Ramos (cell line): Measurements from ENCODE around the gene LAMTOR1.
"Not testable (repeated sequence)": the region's sequence is repeated elsewhere in the genome, so short reads cannot be mapped to it uniquely, and the experiment has no call there.

Experiments
- in situ Hi-C: fragments of 300-500 bp; cut with MboI; formaldehyde crosslinking; loops from one replicate; pipeline ENCODE4 v1.14.3; 2022; ENCODE audit warnings: low sequenced_read_pairs; ENCODE audit not compliant: unreplicated experiment

The LAMTOR1 gene

GRCh38 chr11:72102946-72103753, at the start of gene LAMTOR1:
Gene LAMTOR1 (minus strand): TSS chr11:72103297. CDS start chr11:72103224, 73 bp downstream.
- in situ Hi-C loops = no loop called here

DNA sequence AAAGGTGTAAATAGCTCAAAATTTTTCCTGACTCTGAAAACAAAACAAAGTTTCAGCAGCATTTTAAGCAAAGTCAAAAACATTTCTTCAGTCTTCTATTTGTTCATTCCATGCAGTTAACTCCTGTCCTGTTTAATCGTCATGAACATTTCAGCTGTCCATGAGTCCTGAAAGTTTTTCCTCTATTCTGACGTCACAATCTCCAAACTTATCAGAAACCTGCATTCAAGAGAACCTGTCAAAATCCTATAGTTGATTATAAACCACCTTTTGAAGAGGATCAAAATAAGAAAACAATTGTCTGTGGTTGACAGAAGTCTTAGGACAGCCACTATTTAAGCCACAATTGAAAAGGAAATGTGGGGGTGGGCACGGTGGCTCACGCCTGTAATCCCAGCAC, 47.8 kb upstream of the LAMTOR1 start:
- in situ Hi-C loops = no loop called here

DNA sequence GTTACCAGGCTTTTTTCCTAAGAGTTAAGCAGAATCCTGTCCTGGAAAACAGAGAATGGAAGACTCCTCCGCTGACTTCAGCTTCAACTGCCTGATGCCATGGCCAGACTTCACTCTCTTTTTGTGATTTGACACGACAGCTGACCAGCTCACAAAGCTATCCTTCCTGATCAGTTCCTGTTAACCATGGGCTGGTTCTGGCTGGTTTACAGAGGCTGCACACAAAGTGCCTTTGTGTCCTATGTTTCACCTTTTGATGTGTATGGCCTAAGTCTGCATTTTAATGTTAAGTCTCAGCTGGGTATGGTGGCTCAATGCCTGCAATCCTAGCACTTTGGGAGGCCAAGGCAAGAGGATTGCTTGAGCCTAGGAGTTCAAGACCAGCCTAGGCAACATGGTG, 43.5 kb upstream of the LAMTOR1 start:
- in situ Hi-C loops = no loop called here

DNA sequence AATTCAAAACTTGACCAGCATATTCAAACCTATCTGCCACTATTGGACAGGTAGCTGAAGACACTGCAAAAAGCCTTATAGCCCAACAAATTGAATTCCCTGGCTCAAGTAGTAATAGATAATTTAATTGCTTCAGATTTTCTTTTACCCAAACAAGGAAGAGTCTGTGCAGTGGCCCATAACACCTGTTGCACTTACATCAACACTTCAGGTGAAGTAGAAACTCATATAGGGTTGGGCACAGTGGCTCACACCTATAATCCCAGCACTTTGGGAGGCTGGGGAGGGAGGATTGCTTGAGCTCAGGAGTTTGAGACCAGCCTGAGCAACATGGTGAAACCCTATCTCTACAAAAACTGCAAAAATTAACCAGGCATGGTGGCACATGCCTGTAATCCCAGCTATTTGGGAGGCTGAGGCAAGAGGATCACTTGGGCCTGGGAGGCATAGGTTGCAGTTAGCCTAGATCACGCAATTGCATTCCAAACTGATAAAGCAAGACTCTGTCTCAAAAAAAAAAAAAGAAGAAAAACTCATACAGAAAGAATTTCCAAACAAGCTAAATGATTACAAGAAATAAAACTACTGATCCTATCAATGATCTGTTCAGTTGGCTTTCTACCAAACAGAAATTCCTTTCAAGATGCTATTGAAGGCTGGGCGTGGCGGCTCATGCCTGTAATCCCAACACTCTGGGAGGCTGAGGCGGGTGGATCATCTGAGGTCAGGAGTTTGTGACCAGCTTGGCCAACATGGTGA, 41.9 kb upstream of the LAMTOR1 start:
- in situ Hi-C loops = no loop called here

DNA sequence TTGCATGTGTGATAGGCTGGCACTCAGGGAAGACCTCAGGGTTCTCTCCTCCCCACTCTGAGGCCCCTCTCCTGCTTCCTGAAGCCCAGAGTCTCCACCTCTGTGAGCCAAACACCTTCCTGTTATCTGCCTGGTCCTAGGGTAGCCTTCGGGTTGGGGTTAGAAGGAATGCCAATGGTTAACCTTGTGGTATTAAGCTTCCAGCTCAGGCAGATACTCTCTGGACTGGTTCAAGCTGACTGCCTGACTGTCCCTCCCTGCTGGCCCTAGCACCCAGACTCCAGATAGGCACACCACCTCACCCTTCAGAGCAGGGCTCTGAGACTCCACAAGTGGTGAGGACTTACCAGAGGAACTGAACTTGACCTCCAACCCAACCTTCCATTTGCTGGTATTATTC, 39.4 kb upstream of the LAMTOR1 start:
- in situ Hi-C loops = not testable (repeated sequence)

- in situ Hi-C loops = not testable (repeated sequence)
Observed at GRCh38 chr11:72142086-72142485, 39.0 kb upstream of the LAMTOR1 start.

DNA sequence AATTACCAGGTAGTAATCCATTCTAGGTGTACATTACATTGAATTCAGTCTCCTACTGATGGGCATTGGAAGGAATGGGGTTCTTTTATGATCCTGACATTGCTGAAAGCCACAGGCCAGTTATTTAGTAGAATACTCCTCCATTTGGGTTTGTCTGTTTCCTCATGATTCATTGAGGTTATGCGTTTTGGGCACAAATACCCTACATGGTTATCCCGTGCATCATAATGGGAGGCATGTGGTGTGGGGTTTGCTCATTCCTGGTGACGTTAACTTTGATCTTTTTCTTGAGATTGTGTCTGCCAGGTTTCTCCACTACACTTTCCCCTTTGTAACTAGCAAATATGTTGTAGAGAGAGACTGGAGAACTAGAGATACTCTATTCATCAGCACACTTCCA, 38.0 kb upstream of the LAMTOR1 start:
- in situ Hi-C loops = no loop called here

GRCh38 chr11:72140661-72141060, 37.6 kb upstream of the LAMTOR1 start:
- in situ Hi-C loops = no loop called here

- in situ Hi-C loops = no loop called here
Observed at GRCh38 chr11:72139500-72139899, 36.4 kb upstream of the LAMTOR1 start.

DNA sequence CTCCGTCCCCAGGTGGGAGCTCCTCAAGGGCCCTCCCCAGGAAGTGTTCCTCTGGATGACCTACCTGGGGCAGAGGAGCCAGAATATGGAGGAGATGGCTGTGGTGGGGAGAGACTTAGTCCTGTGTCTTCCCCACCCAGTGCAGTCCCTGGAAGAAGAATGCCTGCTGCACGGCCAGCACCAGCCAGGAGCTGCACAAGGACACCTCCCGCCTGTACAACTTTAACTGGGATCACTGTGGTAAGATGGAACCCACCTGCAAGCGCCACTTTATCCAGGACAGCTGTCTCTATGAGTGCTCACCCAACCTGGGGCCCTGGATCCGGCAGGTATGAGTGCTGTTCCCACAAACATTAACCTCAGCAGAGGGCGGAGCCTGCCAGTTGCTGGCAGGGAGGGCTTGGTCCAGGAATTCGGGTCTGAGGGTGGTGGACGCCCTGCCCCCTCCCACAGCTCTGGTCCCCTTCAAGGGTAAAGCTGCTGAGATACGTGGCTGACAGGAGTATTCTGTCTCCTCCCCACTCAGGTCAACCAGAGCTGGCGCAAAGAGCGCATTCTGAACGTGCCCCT, 35.8 kb upstream of the LAMTOR1 start:
- in situ Hi-C loops = no loop called here

DNA sequence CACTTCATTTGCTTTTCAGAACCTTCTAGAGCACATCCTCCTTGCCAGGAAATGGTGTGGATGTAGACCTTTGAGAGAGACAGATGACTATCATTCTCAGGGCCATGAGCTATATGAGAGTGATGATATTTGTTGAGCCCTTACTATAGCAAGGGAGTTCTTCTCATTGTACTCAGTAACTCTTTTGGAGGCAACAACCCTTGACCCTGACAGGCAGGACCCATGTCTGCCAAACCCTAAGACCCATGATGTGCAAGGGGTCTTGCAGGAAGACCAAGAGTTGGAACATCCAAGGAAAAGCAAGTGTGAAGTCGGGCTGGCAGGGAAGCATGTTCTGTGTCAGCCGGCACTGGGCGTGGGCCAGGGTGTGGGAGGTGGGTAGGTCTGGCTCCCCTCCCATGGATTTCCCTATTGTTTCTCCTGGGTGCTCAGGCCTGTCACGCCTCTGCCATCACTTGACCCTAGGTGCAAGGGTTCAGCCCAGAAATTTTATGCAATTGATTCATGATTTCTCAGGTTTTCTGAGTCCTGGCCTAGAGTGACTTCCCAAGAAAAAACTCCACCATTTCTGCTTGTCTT, 33.7 kb upstream of the LAMTOR1 start:
- in situ Hi-C loops = no loop called here

DNA sequence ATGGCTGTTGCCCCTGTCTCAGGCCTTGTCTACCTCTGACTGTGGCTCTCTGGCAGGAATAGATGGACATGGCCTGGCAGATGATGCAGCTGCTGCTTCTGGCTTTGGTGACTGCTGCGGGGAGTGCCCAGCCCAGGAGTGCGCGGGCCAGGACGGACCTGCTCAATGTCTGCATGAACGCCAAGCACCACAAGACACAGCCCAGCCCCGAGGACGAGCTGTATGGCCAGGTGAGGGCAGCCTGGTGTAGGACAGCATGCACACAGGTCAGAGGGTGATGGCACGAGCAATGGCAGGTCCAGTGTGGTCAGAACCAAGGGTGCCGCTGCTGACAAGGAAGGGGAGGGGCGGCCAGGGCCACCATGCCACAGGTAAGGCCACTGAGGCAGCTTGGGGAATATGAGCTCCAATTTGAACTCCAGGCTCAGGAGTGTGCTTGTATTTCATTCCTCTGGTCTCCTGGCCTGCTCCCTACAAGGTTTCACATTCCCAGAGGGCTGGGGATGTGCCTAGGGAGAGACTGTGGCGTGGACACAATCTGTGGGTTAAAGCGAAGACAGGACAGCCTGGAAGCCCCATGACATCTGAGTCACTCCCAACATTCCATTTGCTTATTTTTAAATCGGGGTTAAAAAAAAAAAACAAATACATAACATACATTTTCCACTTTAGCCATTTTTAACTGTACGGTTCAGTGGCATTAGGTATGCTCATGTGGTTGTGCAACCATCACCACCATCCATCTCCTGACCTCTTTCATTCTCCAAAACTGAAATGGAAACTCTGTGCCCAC, 33.0 kb upstream of the LAMTOR1 start:
- in situ Hi-C loops = no loop called here

DNA sequence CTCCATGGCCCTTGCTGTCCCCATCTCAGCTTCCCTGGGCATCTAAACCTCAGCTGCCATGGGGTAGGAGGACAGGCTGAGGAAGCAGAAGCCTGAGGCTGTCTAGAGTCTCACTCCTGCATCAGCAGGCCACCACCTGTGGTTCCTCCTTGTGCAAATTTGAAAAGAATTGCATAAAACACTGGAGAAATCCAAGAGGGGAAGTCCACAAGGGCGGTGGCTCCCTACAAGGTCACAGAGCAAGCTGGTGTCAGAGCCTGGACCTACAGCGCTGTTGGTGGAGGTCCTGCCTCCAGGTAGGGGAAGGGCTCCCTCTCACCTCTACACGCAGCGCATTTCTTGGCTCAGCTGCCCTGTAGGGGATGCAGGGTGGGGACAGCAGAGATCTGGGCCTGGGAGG, 32.4 kb upstream of the LAMTOR1 start, which contains the start of gene FOLR3:
TSS of gene FOLR3 (plus strand) at position 253 of the 400 bp plus-strand sequence. CDS start 228 bp downstream, outside the sequence.
- in situ Hi-C loops = not testable (repeated sequence)

DNA sequence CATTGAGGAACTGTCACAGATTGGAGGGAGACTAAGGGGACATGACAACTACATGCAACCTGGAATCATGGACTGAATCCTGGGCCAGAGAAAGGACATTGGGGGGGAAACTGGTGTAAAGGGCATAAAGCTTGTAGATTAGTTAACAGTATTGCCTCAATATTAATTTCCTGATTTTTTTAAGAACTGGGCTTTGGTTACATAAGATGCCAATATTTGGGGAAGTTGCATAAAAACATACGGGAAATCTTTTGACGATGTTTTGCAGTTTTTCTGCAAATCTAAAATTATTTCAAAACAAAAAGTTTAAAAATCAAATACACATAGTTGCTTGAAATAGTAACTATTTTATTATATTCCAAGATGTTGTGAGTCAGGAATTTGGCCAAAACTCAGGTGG, 29.5 kb upstream of the LAMTOR1 start:
- in situ Hi-C loops = no loop called here

- in situ Hi-C loops = no loop called here
Observed at GRCh38 chr11:72129381-72129780, 26.3 kb upstream of the LAMTOR1 start.

GRCh38 chr11:72127923-72128322, 24.8 kb upstream of the LAMTOR1 start:
- in situ Hi-C loops = no loop called here

DNA sequence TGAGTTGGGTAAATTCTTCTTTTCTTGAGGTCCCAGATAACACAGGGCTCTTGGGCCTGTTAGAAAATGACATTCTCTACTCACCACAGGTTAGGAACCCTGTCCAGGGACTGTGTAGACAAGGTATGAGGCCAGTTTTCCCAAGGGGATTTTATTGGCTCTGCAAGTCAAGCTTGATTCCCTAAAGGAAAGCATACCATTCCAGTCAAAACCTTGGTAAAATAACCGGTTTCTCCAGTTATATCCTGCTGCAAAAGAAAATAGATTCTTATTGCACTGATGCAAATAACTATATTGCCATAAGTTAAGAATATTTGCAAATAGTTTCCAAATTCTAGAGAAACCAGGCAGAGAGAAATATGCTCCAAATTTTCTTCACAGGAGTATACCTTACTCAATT, 22.9 kb upstream of the LAMTOR1 start:
- in situ Hi-C loops = no loop called here

GRCh38 chr11:72124046-72124445, 20.9 kb upstream of the LAMTOR1 start:
- in situ Hi-C loops = no loop called here

DNA sequence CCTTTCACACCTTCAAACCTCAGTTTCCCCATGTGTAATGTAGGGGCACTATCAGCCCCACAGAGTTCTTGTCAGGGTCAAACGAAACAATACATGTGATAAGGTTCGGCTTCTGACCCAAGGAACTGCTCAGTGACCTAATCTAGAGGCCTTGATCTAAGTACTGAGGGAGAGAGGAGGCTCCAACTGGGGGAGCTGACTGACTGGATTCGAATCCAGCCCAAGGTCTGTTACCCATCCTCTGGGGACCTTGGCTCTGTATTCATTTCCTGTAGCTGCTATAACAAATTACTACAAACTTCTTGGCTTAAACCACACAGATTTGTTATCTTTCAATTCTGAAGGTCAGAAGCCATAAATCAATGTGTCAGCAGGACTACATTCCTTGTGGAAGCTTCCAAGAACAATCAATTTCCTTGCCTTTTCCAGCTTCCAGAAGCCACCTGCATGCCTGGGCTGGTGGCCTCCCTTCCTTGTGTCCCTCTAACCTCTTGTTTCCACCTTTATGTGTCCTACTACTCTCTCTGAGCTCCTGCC, 20.1 kb upstream of the LAMTOR1 start:
- in situ Hi-C loops = no loop called here

DNA sequence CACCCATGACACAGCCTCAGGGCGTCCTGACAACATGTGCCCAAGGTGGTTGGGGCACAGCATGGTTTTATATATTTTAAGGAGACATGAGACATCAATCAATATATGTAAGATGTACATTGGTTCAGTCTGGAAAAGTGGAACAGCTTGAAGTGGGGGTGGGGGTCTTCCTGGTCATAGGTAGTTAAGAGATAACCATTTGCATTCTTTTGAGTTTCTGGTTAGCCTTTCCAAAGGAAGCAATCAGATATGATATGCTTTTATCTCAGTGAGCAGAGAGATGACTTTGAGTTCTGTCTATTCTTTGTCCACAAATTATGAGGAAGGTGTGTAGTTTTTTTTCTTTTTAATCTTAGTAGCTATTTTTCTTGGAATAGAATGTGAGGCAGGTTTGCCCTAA, 19.5 kb upstream of the LAMTOR1 start:
- in situ Hi-C loops = no loop called here
